ENCODE measurements around the gene GPR85.
"Not testable (repeated sequence)": the region's sequence is repeated elsewhere in the genome, so short reads cannot be mapped to it uniquely, and the experiment has no call there.

GPR85 gene

GRCh38 chr7:113083816-113084495, 2.7 kb downstream of the GPR85 start:
- no peak for DNase-seq

- DNase-seq: no peak
Observed at GRCh38 chr7:113083132-113083815, 3.4 kb downstream of the GPR85 start.

GRCh38 chr7:113078331-113078730, 8.3 kb downstream of the GPR85 start:
- DNase-seq: no peak

DNA sequence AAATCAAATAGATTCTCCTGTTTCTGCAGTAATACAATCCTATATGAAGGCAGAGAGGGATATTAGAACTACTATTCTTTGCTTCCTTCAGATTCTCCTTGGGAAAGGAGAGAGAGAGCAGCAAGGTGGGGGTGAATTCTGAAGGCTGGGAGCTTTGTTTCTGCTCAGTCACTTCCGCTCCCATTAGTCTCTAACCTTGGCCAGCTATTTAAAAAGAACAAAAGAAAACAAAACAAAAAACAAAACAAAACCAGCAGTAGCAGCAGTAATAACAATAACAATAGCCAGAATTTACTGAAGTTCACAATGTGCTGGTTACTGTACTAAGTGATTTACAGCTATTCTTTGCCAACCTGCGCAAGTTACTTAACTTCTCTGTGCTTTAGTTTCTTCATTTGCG, 9.9 kb downstream of the GPR85 start:
- no peak for DNase-seq

DNA sequence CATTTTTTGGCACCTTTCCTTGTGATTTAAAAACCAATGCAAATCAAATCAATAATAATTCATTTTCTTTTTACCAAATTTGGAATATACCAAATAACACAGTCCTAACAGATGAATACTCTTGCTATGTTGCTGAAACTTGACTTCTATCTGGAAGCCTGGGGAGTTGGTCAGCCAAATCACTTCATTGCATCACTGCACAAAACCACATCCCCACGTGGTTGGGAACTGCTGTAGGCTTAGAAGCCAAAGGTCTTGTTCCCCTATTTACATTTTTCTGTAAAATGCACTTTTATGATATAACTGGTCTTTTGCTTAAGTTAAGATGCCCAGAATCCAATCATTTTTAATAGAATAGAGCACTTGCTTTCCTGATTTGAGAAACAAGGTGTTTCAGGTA, 15.2 kb downstream of the GPR85 start:
- DNase-seq: no peak

DNA sequence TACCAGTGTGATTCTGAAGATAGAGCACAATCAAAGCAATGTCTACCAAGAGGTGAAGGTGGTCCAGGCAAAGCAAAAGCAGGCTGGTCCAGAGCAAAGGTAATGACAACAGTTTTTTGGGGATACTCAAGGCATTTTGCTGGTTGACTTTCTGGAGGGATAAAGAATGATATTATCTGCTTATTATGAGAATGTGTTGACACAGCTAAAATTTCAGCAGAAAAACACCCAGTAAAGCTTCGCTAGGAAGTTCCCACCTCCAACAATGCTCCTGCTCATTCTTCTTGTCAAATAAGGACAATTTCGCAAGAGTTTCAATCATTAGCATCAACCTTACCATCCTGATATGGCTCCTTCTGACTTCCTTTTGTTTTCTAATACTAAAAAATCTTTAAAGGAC, 24.1 kb downstream of the GPR85 start:
- DNase-seq: no peak

GRCh38 chr7:113060100-113060499, 26.5 kb downstream of the GPR85 start:
- no peak for DNase-seq

GRCh38 chr7:113054938-113055337, 31.7 kb downstream of the GPR85 start:
- DNase-seq: no peak

GRCh38 chr7:113054272-113054671, 32.4 kb downstream of the GPR85 start:
- DNase-seq: not testable (repeated sequence)

GRCh38 chr7:113049221-113049620, 37.4 kb downstream of the GPR85 start:
- not testable (repeated sequence) for DNase-seq

GRCh38 chr7:113046453-113046852, 40.2 kb downstream of the GPR85 start:
- no peak for DNase-seq

- no peak for DNase-seq
Observed at GRCh38 chr7:113045379-113045778, 41.2 kb downstream of the GPR85 start.

DNA sequence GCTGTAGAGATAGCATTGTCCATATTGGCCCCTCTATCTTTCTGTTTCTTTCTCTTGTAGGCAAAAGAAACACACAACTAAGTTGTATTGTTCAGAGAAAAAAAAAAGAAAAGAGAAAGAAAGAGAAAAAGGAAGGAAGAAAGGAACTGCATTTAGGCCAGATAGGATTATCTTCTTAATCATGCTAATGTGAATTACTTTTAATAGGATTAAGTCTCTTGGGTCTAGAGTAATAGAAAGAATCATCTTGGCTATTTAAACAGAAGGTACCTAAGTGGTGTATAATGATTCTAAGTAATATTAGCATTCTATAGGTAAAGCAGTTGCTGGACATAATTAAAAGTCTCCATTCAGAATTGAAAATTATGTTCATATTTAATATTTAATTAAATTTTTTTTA, 42.2 kb downstream of the GPR85 start:
- no peak for DNase-seq

DNA sequence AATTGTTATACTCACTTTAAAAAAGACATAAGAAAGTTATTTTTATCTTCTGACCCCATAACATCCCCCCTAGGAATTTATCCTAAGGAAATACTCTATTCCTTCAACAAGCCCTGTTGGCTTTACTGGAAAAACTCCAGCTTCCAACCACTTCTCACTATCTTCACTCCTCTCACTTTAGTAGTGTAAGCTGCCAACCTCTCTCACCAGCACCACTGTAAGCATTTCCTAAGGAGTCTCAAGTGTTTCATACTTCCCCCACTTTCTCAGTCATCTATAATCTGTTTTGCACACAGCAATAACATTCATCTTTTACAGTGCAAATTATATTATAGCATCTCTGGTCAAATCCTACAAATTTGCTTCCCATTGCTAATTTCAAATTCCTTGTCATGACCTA, 45.8 kb downstream of the GPR85 start:
- no peak for DNase-seq

DNA sequence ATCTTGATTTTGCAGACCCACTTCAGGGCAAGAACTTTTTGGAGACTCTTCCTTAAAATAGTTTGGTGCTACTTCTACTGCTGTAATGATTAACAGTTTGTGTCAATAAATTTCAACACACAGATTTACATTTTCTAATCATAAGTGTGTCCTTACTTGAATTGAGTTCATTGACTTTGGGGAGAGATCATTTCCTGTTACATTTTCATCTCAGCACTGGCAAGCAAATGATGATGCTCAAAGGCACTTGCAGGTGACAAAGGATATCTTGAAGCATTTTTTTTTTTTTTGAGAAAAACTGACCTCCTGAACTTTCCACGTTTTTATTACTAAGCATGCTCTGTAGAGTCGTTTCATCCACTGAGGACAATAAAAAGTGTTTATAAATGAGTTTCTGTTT, 52.7 kb downstream of the GPR85 start:
- DNase-seq: no peak
